Brain pericyte (primary cell): ENCODE results near the gene PTPRQ.
"Not testable (repeated sequence)": the region's sequence is repeated elsewhere in the genome, so short reads cannot be mapped to it uniquely, and the experiment has no call there.

ENCODE experiments used
- DNase-seq: peaks from one replicate; pipeline ENCODE4 v3.0.0-alpha.2; 2012; ENCODE audit warnings: low read depth, low spot score

The PTPRQ gene

GRCh38 chr12:80643961-80644360 is 199.9 kb downstream of the PTPRQ start:
- no peak for DNase-seq

- DNase-seq = no peak
Observed at GRCh38 chr12:80648881-80649280, 204.8 kb downstream of the PTPRQ start.

GRCh38 chr12:80655751-80656150 is 211.7 kb downstream of the PTPRQ start:
- DNase-seq = no peak

GRCh38 chr12:80659512-80660063 is 215.6 kb downstream of the PTPRQ start:
- no peak for DNase-seq

GRCh38 chr12:80662586-80662985 is 218.6 kb downstream of the PTPRQ start:
- DNase-seq = no peak

- DNase-seq = no peak
Observed at GRCh38 chr12:80670214-80670613, 226.2 kb downstream of the PTPRQ start.

GRCh38 chr12:80676042-80676636 is 232.1 kb downstream of the PTPRQ start:
- DNase-seq = not testable (repeated sequence)

GRCh38 chr12:80676856-80677255 is 232.8 kb downstream of the PTPRQ start:
- DNase-seq = no peak

GRCh38 chr12:80677994-80678393 is 234.0 kb downstream of the PTPRQ start:
- no peak for DNase-seq

GRCh38 chr12:80679346-80680131 is 235.5 kb downstream of the PTPRQ start:
- no peak for DNase-seq

- peak; percentile 4 for DNase-seq
Observed at GRCh38 chr12:80681287-80681686, 237.3 kb downstream of the PTPRQ start.

- no peak for DNase-seq
Observed at GRCh38 chr12:80681786-80682185, 237.8 kb downstream of the PTPRQ start.

- no peak for DNase-seq
Observed at GRCh38 chr12:80684077-80684495, 240.1 kb downstream of the PTPRQ start.

GRCh38 chr12:80690090-80690489 is 246.1 kb downstream of the PTPRQ start:
- no peak for DNase-seq

GRCh38 chr12:80690513-80690912 is 246.5 kb downstream of the PTPRQ start:
- DNase-seq = no peak

GRCh38 chr12:80692114-80692513 is 248.1 kb downstream of the PTPRQ start:
- no peak for DNase-seq

- no peak for DNase-seq
Observed at GRCh38 chr12:80697270-80697887, 253.3 kb downstream of the PTPRQ start.

- no peak for DNase-seq
Observed at GRCh38 chr12:80698256-80698655, 254.2 kb downstream of the PTPRQ start.

GRCh38 chr12:80698847-80699542 is 255.0 kb downstream of the PTPRQ start:
- DNase-seq = no peak

- DNase-seq = no peak
Observed at GRCh38 chr12:80700327-80700726, 256.3 kb downstream of the PTPRQ start.

- no peak for DNase-seq
Observed at GRCh38 chr12:80701388-80701787, 257.4 kb downstream of the PTPRQ start.
